Epidermal melanocyte (primary cell): ENCODE results near the gene ZNF75A.
A peak's percentile ranks its signal among the peaks of the same experiment; 100 is the strongest.
"Not testable (repeated sequence)": the region's sequence is repeated elsewhere in the genome, so short reads cannot be mapped to it uniquely, and the experiment has no call there.

Experiments
- DNase-seq: peaks from one replicate; pipeline ENCODE4 v3.0.0; 2011; ENCODE audit warnings: low spot score; ENCODE audit not compliant: insufficient read length

The ZNF75A gene

DNA sequence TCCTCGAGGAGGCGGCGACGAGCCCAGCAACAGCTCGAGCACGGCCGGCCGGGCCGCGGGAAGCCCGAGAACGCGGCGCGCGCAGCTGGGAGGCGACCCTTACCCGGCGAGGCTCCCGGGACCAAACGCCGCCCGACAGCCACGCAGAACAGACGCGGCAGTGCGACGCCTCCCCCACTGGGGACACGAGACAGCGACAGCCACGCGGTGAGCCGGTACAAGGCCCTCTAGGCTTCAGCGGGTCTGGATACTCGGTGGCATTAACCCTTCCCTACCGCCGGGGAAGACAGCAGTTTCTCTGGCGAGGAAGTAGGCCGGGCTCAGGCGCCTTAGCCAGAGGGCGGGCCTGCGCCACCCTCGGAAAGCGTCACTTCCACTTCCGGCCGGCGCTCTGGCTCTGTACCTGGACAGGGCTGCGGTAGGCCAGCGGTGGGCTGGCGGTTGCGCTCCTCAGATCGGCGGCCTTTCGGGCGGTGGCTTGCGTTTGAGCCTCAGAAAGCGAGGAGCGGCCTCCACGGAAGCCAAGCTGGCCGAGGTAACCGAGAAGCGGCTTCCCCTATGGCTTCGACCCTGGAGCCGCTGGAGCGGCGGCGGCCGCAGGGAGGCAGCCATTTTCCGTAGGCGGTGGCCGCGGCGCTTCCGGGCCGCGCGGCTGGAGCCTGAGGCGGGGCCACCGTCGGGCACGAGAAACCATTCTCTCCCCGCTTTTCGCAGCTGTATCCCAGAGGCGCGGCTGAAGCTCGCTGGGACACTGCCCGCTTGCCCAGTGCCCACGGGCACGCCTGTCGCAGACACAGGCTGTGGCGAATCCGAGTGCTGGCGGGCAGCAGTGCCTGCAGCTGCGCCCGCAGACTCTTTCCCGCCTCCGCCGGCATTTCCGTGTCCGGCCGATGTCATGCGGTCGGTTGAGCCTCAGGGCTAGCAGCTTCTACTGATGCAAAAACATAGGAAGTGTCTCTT, at the start of gene ZNF75A, which contains the start of gene TIGD7:
Gene ZNF75A (plus strand): TSS at position 389 of the 960 bp plus-strand sequence. CDS start 2,932 bp downstream, outside the sequence.
Gene TIGD7 (minus strand): TSS at position 322 of the 960 bp plus-strand sequence. CDS start 4,816 bp downstream, outside the sequence.
- DNase-seq, result peak; percentile 71

DNA sequence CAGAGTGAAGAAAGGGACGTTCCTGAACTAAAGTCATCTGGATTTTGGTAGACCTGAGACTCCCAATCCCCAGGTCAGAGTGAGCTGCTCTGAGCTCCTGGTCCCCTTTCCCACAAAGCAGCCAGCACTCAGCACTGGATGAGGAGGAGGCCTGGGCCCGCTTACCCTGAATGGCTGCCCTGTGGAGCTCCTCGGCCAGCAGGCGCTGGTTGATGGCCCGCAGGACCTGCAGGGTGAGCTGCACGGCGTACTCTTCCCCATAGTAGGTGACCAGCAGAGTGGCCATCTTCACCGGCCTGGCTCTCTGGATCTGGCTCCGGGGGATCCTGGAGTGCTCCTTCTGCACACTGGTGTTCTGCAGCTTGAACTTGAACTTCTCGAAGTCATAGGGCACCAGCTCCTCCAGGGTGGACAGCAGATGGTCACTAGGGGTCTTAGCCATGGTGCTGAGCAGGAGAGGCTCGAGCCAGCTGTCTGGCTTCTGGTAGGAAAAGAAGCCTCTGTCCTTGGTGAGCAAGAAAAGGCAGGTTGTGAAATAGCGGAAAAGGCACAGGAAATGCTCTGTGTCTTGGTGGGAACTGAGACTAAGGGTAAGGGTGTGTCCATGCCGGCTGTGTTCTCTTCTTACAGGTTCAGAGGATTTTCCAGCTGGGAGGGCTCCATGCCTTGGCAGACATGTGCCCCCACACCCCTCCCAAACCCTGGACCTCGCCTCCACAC, 49.0 kb upstream of the ZNF75A start, which contains the start of gene MEFV:
Gene MEFV (minus strand): TSS at position 488 of the 720 bp plus-strand sequence. CDS start 46 bp downstream, at position 442.
- no peak for DNase-seq

- DNase-seq, result no peak
Measured at GRCh38 chr16:3256866-3257465, 48.3 kb upstream of the ZNF75A start.

DNA sequence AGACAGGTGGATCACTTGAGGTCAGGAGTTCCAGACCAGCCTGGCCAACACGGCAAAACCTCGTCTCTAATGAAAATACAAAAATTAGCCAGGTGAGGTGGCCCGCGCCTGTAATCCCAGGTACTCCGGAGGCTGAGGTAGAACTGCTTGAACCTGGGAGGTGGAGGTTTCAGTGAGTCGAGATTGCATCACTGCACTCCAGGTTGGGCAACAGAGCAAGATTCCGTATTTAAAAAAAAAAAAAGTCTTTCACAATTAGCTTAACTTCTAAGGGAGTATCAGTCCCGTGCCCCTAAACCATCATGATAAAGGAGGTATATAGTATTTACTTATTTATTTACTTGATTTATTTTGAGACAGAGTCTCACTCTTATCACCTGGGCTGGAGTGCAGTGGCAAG, 45.5 kb upstream of the ZNF75A start:
- DNase-seq, result no peak

- no peak for DNase-seq
Measured at GRCh38 chr16:3262517-3262916, 42.8 kb upstream of the ZNF75A start.

GRCh38 chr16:3264137-3265036, 40.9 kb upstream of the ZNF75A start:
- DNase-seq, result peak; percentile 96

GRCh38 chr16:3266873-3267537, 38.3 kb upstream of the ZNF75A start:
- DNase-seq, result peak; percentile 62

GRCh38 chr16:3268294-3268693, 37.0 kb upstream of the ZNF75A start:
- DNase-seq, result no peak

DNA sequence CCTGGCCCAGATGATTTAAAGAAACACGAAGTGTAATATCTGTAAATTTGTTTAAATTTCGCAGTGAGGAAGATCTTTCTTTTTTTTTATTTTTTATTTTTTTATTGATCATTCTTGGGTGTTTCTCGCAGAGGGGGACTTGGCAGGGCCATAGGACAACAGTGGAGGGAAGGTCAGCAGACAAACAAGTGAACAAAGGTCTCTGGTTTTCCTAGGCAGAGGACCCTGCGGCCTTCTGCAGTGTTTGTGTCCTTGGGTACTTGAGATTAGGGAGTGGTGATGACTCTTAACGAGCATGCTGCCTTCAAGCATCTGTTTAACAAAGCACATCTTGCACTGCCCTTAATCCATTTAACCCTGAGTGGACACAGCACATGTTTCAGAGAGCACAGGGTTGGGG, 34.6 kb upstream of the ZNF75A start:
- DNase-seq, result not testable (repeated sequence)

DNA sequence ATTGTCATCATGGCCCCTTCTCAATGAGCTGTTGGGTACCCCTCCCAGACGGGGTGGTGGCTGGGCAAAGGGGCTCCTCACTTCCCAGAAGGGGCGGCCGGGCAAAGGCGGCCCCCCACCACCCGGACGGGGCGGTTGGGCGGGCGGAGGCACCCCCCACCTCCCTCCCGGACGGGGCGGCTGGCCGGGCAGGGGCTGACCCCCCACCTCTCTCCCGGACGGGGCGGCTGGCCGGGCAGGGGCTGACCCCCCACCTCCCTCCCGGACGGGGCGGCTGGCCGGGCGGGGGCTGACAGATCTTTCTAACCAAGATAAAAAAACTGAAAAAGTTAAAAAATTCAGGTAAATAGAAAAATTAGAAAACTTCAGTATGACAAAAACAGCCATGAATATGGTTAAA, 34.0 kb upstream of the ZNF75A start:
- DNase-seq, result not testable (repeated sequence)

- no peak for DNase-seq
Measured at GRCh38 chr16:3274490-3274889, 30.8 kb upstream of the ZNF75A start.

DNA sequence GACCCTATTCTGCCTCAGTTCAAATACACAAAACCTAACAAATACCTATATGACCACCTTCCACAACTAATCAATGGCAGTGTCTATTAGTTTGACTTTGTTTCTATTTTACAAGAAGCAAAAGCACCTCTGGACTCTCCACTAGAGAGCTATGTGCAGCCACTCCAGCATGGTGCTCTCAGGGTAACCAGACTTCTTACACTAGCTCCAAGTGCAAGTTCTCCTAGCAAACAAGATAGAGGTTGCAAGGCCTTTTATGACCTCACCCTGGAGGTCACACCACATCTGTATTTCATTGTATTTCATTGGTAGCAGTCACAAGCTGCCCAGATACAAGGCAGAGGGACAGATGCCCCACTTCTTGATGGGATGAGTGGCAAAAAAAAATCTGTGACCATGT, 30.4 kb upstream of the ZNF75A start:
- no peak for DNase-seq

DNA sequence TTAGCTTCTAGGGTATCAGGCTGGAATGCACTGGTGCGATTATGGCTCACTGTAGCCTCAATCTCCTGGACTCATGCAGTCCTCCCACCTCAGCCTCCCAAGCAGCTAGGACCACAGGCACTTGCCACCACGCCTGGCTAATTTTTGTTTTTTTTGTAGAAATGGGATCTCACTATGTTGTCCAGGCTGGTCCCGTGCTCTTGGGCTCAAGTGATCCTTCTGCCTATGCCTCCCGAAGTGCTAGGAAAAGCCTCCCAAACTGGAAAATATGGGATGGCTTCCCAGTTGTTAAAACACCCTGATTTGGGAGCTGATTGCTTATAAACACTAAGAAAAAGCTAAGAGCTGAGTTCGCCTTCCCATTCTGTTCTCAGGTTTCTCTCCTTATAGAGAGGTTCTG, 28.6 kb upstream of the ZNF75A start:
- no peak for DNase-seq

DNA sequence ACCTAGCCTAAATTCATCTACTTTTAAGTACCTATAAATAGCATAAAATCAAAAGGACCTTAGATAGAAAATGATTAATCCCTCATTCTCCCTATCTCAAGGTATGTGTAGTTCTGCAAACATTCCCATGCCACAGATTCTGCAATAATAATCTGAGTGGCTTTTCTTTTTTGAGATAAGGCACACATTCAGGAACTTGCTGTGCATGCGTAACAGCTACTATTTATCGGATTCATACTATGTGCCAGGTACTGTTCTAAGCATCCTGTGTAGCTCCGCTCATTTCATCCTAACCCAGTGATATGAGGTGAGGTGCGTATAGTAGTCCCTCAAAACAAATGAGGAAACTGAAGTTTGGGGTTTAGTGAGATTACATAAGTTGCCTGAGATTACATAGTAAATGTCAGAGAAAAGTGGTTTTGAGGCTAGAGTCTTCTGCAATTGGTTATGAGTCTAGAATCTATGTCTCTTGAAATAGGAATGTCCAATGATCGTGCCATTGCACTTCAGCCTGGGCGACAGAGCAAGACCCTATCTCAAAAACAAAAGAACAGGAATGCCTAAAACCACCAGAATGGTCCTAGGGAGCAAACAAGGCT, 24.0 kb upstream of the ZNF75A start:
- DNase-seq, result no peak

DNA sequence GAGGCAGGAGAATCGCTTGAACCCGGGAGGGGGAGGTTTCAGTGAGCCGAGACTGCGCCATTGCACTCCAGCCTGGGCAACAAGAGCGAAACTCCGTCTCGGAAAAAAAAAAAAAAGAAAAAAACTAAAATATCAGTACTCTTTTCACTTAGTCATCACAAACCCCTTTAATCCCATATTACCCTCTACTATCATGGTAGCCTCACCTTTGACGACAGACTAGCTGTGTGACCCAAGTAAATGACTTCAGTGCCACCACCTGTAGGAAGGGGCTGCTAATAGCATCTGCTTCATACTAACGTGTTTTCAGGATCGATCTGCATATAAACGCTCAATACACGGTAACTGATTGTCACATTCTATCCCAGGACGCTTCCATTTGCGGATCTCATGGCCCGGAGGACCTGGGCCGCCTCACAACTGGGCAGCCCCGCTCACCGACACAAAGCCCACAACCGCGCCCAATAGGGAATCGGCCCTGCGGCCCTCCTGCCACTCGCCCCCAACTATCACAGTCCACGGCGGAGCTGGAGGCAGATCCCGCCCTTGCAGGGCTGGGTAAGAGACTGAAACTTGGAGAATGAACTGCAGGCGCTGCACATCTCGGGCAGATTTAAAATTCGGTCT, 23.1 kb upstream of the ZNF75A start:
- DNase-seq, result no peak

DNA sequence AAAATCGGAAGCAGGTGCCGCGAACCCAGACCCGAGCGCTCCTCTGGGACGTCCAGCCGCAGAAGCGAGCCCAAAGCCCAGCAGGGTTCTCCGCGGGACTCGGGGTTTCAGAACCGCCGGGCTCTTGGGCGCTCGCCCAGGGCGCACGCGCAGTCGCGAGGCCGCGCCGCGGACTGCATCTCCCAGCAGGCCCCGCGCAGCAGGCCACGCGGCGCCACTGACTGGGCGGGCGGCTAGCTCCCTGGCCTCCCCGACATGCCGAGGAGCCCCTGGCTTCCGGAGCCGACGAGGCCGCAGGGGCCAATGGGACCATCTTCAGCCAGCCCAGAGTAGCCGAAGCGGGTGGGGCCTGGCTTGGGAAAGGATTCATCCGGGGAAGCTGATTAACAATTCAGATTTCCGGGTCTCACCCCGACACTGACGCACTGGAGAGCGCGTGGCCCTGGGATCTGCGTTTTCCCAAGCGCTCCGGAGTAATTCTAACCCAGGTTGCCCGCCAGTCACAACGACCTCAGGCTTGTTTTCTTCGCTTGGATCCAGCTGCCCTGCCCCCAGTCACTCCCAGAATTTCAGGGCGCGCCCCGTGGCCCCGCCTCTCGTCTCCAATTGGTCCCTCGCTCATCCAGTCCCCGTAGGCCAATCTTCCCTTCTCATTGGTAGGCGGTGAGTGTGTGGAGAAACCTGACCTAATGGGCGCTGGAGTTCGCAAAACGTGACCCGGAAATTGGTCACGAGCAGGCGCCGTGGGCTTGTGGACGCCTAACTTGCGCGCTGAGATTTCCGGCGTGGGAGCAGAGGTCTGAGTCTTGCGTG, 22.4 kb upstream of the ZNF75A start, which contains the start of gene ZNF263:
Gene ZNF263 (plus strand): TSS at position 762 of the 813 bp plus-strand sequence. CDS start 328 bp downstream, outside the sequence.
- peak; percentile 98 for DNase-seq

GRCh38 chr16:3283543-3284447, 21.5 kb upstream of the ZNF75A start:
- DNase-seq, result no peak
